Glomerular visceral epithelial cell (primary cell): ENCODE results near the gene GNG7.
A peak's percentile ranks its signal among the peaks of the same experiment; 100 is the strongest.

Source experiments
- DNase-seq: peaks from one replicate; pipeline ENCODE4 v3.0.0-alpha.2; 2016; ENCODE audit errors: extremely low spot score

GNG7 gene

GRCh38 chr19:2484178-2484937, 218.1 kb downstream of the GNG7 start:
- no peak for DNase-seq

GRCh38 chr19:2483484-2484151, 218.9 kb downstream of the GNG7 start:
- no peak for DNase-seq

DNA sequence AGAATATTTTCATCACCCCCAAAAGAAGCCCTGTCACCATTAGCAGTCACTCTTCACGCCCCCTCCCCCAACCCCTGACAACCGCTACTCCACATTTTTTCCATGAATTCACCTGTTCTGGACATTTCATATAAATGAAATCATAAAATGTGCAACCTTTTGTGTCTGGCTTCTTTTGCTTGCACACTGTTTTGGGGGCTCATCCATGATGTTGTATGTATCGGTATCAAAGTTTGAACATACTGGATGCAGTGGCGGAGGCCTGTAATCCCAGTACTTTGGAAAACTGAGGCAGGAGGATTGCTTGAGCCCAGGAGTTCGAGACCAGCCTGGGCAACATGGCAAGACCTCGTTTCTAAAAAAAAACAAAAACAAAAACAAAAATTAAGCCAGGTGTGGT, 219.4 kb downstream of the GNG7 start:
- DNase-seq, result no peak

DNA sequence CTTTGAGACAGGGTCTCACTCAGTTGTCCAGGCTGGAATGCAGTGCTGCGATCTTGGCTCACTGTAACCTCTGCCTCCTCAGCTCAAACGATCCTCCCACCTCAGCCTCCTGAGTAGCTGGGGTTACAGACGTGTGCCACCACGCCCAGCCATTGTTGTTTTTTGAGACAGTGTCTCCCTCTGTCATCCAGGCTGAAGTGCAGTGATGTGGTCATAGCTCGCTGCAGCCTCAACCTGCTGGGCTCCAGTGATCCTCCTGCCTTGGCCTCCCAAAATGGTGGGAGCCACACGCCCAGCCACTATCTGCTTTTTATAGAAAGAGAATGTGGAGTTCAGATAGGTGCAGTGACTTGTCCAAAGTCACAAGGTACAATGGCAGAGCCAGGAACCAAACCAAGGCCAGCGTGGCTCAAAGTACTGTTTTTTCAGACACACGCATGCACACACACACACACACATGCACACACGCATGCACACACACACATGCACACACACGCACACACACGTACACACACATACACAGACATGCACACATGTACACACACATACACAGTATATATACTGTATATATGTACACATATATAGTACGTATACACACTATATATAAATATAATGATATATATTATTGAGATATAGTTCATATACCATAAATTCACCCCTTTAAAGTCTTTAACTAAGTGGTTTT, 220.0 kb downstream of the GNG7 start:
- no peak for DNase-seq

- no peak for DNase-seq
Observed at GRCh38 chr19:2481466-2481865, 221.0 kb downstream of the GNG7 start.

DNA sequence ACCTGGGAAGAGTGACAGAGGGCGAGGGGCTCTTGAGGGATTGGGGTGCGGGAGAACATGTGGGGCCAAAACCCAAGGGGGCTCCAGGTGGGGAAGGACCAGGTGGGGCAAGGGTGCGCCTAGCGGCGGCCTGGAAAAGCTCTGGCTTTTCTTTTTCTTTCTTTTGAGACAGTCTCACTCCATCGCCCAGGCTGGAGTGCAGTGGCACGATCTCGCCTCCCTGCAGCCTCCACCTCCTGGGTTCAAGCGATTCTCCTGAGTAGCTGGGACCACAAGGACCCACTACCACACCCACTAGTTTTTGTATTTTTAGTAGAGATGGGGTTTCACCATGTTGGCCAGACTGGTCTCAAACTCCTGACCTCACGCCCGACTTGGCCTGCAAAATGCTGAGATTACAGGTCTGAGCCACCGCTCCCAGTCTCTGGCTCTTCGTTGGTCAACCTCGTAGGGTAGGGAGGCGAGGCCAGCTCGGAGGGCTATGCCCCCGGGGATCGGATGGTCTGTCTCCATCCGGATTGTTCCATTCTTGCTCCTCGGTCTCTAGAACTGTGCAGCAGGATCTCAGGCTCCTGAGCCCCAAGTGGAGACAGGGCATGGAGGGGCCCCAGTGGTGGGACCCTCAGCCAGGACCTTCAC, 222.8 kb downstream of the GNG7 start:
- DNase-seq, result no peak

DNA sequence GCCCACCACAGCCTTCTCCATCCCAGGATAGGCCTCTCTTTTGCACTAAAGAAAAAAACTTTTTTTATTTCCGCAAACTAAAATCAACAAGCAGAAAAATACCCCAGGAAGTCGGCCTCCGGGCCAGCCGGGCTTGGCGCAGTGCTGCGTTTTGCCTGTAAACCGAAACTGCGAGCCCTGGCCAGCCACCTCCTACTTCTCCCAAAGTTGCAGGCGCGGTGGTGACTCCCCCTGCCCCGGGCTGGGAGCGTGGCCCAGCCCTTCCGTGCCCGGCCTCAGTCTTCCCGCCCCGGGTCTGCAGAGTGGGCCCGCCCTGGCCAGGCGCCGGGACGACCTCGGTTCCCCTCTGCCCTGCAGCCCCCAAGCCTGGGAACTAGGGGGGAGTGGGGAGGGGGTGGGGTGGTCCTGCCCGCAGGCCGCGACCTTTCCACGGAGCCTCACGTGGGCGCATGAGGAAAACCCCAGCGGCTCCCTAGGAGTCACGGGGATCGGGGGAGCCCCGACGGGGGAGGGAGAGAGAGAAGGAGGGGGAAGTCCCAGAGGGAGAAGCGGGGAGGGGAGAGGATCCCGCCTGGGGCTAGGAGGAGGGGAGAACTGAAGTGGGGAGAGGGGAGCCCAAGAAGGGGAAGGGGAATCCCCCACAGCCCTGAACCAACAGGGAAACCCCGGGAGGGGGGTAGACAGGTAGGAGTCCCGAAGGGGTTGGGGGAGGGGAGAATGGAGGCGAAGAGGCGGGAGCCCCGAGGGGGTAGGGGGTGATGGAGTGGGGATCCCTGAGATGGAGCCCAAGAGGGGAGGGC, 223.5 kb downstream of the GNG7 start:
- peak; percentile 71 for DNase-seq

GRCh38 chr19:2478278-2478755, 224.2 kb downstream of the GNG7 start:
- DNase-seq, result peak; percentile 76

DNA sequence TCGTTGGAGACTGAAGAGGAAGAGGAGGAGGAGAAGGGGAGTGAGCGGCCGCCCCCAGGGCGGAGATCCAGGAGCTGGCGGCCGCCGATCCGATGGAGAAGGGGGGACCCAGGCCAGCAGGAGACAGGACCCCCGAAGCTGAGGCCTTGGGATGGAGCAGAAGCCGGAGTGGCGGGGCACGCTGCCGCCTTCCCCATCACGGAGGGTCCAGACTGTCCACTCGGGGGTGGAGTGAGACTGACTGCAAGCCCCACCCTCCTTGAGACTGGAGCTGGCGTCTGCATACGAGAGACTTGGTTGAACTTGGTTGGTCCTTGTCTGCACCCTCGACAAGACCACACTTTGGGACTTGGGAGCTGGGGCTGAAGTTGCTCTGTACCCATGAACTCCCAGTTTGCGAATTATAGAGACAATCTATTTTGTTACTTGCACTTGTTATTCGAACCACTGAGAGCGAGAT, 224.7 kb downstream of the GNG7 start:
- DNase-seq, result peak; percentile 61

DNA sequence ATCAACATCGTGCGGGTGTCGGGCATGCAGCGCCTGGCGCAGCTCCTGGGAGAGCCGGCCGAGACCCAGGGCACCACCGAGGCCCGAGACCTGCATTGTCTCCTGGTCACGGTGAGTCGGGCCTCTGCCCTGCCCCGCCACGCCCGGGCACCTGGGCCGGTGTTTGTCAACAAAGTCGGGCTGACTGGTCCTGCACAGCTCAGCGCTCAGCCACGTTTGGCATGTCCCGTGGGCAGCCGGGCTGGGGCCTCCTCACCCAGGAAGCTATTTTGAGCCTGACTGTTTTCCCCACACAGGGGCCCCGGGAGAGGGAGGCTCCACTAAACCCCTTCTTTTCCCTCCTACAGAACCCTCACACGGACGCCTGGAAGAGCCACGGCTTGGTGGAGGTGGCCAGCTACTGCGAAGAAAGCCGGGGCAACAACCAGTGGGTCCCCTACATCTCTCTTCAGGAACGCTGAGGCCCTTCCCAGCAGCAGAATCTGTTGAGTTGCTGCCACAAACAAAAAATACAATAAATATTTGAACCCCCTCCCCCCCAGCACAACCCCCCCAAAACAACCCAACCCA, 225.3 kb downstream of the GNG7 start:
- peak; percentile 51 for DNase-seq

- DNase-seq, result peak; percentile 82
Observed at GRCh38 chr19:2476451-2477140, 225.9 kb downstream of the GNG7 start.

GRCh38 chr19:2475702-2476450, 226.6 kb downstream of the GNG7 start, which contains the start of gene GADD45B:
Gene GADD45B, plus strand, starts transcription at chr19:2476127. Its CDS starts 232 bp downstream, at chr19:2476359.
- DNase-seq, result peak; percentile 99

DNA sequence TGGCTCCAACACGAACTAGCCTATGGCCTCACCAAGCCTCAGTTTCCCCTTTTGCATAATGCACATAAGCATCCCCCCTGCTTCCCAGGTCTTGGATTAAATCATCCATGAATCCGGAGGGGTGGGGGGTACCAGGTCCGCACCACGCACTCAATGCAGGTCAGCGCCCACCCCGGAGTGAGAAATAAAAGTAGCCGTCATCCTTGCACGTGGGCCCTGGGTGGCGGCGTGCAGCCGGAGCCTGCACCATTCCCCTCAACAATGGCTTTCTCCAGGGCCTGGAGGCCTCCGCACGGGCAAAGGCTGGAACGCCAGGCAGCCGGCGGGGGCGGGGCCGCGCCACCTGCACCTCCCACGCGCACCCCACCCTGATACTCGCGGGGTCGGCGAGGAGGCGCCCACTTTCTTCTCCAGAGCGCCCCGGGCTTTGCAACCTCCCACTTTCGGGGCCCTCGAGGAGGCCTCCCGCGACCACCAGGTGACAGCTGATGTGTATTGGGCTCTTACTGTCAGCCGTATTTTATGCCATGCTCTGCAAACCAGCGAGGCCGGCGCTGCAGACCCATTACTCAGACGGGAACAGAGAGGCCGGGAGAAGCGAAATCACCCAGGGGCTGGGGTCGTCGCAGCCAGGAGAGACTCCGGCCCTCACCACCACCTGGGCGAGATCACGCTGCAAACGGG, 227.3 kb downstream of the GNG7 start:
- DNase-seq, result peak; percentile 76

GRCh38 chr19:2474232-2475017, 228.1 kb downstream of the GNG7 start:
- DNase-seq, result peak; percentile 95

DNA sequence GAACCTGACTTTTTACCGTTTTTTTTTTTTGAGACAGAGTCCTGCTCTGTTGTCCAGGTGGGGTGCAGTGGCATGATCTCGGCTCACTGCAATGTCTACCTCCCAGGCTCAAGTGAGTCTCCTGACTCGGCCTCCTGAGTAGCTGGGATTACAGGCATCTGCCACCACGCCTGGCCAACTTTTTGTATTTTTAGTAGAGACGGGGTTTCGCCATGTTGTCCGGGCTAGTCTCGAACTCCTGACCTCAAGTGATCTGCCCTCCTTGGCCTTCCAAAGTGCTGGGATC, 232.6 kb downstream of the GNG7 start:
- DNase-seq, result peak; percentile 44

GRCh38 chr19:2469102-2469914, 233.2 kb downstream of the GNG7 start:
- peak; percentile 91 for DNase-seq

- no peak for DNase-seq
Observed at GRCh38 chr19:2468596-2468995, 233.9 kb downstream of the GNG7 start.
